GM18519 (cell line): Measurements from ENCODE around the gene BIK.
"Not testable (repeated sequence)": the region's sequence is repeated elsewhere in the genome, so short reads cannot be mapped to it uniquely, and the experiment has no call there.

Experiments used
- ATAC-seq: cut with Tn5 transposase; IDR thresholded peaks from one replicate; pipeline ENCODE4 v1.9.1; 2021; ENCODE audit warnings: mild to moderate bottlenecking, moderate library complexity; ENCODE audit not compliant: unreplicated experiment, low FRiP score

The BIK gene

DNA sequence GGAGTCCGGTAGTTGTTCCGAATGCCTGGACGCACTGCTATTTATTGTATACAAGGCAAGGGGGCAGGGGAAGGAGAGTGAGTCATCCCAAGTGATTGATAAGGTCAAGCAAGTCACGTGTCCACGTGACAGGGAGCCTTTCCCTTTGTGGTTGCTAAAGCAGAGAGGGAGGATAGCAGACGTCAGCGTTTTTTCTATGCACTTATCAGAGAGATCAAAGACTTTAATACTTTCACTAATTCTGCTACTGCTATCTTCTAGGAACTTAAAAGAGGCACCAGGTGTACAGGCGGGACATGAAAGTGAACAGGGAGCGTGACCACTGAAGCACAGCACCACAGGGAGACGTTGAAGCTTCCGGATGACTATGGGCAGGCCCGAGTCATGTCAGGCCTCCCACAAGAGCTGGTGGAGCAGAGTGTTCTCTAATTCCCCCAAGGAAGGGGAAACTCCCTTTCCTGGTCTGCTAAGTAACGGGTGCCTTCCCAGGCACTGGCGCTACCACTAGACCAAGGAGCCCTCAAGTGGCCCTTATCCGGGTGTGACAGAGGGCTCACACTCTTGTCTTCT, 6.4 kb upstream of the BIK start:
- ATAC-seq = not testable (repeated sequence)

- ATAC-seq = not testable (repeated sequence)
Observed at GRCh38 chr22:43104950-43105349, 5.6 kb upstream of the BIK start.

DNA sequence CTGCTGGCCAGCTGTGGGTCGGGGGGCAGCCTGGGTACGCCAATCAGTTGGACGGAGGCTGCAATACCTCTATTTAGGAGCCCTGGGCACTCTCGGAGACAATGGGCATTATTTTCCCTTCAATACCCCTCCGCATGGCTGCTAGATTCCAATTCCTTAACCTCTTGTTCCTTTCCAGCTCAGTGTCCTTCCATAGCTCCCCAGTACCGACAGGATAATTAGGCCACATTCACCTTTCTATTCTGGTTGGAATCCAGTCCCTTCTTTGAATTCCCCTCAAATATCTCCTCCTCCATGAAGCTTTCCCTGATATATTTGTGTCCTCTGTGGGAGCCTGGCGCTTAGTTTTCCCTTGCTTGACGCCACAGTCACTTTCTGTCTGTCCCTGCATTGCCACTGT, 4.2 kb upstream of the BIK start:
- ATAC-seq = no peak

- ATAC-seq = no peak
Observed at GRCh38 chr22:43109511-43109910, 1.0 kb upstream of the BIK start.

DNA sequence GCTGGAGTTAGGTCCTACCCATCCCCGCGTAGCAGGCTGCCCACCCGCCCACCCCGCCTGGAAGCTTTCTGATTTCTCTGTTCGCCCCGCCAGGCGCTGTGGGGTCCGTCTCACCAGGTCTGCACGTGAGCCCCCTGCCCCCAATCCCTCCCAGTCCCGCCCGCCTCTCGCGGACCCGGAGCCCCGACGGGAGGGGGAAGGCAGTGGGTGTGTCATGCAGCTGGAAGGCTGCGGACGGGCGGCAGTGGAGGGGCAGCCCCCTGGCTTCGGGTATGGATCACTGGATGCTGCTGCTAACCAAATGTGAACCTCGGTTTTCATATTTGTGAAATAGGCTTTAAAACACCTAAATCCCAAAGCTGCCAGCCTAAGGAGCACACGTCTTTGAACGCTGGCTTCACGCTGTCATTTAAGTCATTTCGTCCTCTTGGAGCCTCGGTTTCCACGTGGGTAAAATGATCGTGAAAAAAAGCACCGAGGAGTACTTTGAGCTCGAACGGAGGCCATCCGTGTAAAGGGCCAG, 568 bp upstream of the BIK start:
- ATAC-seq = no peak

- no peak for ATAC-seq
Observed at GRCh38 chr22:43110927-43111623, 525 bp downstream of the BIK start.

DNA sequence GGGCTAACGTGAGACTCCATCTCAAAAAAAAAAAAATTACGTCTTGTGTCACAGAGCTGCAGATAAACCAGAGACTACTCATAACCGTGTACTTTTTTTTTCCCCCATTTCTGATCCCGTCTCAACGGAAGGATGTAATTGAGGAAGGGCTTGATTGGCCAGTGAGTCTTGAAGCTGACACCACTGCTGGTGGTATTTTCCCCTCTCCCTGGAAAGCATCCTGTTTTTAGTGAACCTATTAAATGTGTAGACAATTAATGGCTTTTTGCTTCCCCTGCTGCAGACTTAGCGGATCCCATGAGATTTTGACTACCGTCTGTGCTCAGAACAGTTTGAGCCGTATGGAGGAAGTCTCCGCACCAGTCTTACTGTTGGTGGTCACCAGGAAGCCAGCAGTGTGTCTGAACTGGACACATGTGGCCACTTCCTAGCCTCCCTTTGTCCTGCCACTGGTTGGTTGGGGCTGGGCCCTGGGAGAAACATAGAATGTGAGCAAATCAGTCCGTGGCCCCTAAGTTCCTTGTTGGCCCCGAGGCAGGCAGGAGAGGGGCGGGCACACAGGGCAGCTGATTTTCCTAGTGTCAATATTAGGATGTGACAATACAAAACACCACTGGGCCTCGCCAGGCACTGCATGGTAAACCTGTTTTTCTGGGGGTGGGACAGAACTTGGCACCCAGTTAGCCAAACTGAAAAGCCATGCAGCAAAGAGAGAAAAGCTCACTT, 3.1 kb downstream of the BIK start:
- ATAC-seq = no peak

- ATAC-seq = no peak
Observed at GRCh38 chr22:43114958-43115357, 4.4 kb downstream of the BIK start.

GRCh38 chr22:43116932-43117331, 6.4 kb downstream of the BIK start:
- ATAC-seq = no peak

- ATAC-seq = no peak
Observed at GRCh38 chr22:43118024-43118849, 7.7 kb downstream of the BIK start.

DNA sequence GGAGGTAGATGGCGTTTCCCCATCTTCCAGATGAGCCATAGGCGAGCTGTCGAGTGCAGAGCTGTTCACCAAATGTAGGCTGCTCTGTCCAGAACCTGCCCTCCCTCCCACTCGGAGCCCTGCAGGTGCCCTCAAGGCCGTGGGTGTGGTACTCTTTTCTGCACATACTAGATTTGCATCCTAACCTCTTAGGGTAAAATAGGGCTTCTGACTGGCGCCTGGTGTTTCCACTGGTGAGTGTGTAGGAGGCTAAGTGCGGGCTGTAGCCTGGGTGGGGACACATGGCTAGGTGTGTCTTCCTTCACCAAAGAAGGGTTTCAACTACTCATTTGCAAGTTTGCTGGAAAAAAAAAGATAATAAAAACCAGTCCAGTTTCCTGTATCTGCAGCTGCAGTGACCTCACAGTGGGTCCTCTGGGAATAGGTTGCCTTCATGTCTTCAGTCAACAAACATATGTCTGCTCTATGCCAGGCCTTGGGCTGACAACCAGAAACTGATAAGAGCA, 8.5 kb downstream of the BIK start:
- ATAC-seq = peak; percentile 38

DNA sequence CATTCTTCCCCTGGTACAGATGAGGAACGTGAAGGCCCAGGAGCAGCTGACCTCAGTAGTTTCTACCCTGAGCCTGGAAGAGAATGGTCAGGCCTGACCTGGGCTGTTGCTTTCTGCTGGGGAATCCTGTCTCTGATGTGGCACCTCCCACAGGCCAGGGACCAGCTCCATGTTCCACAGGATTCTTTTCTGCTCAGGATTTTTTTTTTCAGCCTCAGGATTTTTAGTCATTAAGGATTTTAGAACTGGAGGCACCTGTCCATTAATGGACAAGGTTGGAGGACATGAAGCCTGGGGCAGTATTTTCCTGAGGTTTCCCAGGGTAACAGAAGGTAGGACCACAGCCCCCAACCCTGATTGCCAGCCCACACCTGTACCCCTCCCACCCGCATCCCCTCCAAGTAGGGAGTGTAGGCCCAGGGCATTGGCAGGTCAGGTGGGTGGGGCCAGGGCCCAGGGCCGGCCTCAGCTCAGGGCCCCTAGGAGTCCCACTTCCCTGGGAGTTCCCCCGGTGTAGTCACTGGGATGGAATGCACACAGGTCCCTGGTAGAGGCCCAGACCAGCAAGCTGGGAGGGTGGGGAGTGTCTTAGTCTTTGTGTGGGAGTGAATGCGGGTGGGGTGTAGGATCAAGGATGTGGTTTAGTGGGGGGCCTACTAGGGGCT, 16.1 kb downstream of the BIK start:
- no peak for ATAC-seq

DNA sequence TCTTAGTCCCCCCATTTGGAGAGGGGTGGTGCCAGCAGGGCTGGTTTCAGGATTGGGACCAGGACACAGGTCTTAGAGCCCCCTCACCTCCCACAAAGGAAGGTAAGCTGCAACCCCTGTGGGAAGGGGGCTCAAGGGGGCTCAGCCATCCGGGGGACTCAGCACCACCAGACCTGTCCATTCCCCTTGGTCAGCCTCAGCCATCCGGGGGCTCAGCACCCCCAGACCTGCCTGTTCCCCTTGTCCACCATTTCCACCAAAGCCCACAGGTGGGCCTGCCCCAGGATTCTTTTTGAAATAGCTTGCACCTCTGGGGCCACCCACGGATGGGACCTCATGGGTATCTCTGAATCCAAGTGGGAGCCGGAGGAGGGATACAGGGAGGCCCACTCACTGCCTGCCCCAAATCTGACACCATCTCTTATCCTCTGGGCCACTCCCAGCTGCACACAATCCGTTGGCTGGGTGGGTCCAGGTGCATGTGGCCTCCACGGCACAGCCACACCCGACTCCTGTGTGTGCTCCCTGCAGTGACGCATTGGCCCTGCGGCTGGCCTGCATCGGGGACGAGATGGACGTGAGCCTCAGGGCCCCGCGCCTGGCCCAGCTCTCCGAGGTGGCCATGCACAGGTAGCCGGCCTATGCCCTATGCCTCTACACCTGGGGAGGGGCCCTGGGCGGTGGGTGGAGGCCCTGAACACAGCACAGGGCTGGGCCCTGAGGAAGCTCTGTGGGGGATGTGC, 16.8 kb downstream of the BIK start:
- ATAC-seq = no peak

GRCh38 chr22:43128116-43128515, 17.6 kb downstream of the BIK start:
- ATAC-seq = no peak

- ATAC-seq = no peak
Observed at GRCh38 chr22:43128928-43129424, 18.4 kb downstream of the BIK start.

GRCh38 chr22:43129426-43130425, 19.2 kb downstream of the BIK start:
- no peak for ATAC-seq

GRCh38 chr22:43131773-43132501, 21.4 kb downstream of the BIK start:
- no peak for ATAC-seq
